Liver (tissue), 9 donors: ENCODE data around the gene SLC25A1. TPM values are rescaled to one million over a fixed set of nuclear protein-coding genes. Genes with fewer than 3 reads are reported as not detected.

Source experiments
- DNase-seq: peaks from one replicate; pipeline ENCODE4 v3.0.0-alpha.2; 2017; ENCODE audit warnings: low spot score
- H3K27ac ChIP-seq, 2 donors: one replicate each; pipeline ENCODE4 v1.7.0; 2013; ENCODE audit warnings: inconsistent platforms in 2 of 2, low read length in 2 of 2, control low read depth in 1 of 2, low read depth in 1 of 2, mild to moderate bottlenecking in 1 of 2
- H3K27me3 ChIP-seq, 4 donors: one replicate each; pipeline versions ENCODE4 v1.6.1 to v1.7.0; 2013; ENCODE audit warnings: low read length in 3 of 4, inconsistent platforms in 1 of 4, mild to moderate bottlenecking in 1 of 4, moderate library complexity in 1 of 4; ENCODE audit not compliant: control insufficient read depth in 4 of 4, insufficient read depth in 4 of 4
- H3K36me3 ChIP-seq, 4 donors: one replicate each; pipeline versions ENCODE4 v1.6.1 to v1.7.0; 2013; ENCODE audit warnings: low read length in 3 of 4, mild to moderate bottlenecking in 3 of 4, low read depth in 1 of 4, moderate library complexity in 1 of 4; ENCODE audit not compliant: control insufficient read depth in 4 of 4, insufficient read depth in 3 of 4
- H3K4me1 ChIP-seq, 4 donors: one replicate each; pipeline versions ENCODE4 v1.6.1 to v1.7.0; 2013; ENCODE audit warnings: low read length in 3 of 4, mild to moderate bottlenecking in 3 of 4, moderate library complexity in 1 of 4; ENCODE audit not compliant: control insufficient read depth in 4 of 4, insufficient read depth in 4 of 4
- H3K4me3 ChIP-seq, 3 donors: one replicate each; pipeline versions ENCODE4 v1.6.1 to v1.7.0; 2013; ENCODE audit warnings: low read length in 3 of 3, control low read depth in 1 of 3, low read depth in 1 of 3, mild to moderate bottlenecking in 1 of 3
- H3K9ac ChIP-seq, 2 donors: one replicate each; pipeline ENCODE4 v1.7.0; 2013; ENCODE audit warnings: low read length in 2 of 2, mild to moderate bottlenecking in 2 of 2, moderate library complexity in 2 of 2, control low read depth in 1 of 2, low read depth in 1 of 2
- H3K9me3 ChIP-seq, 4 donors: one replicate each; pipeline versions ENCODE4 v1.6.1 to v1.7.0; 2013; ENCODE audit warnings: low read length in 3 of 4; ENCODE audit not compliant: control insufficient read depth in 4 of 4
- ATF3 ChIP-seq: IDR thresholded peaks from 2 replicates; pipeline ENCODE4 v1.6.1; 2016; ENCODE audit warnings: antibody characterized with exemption
- EGR1 ChIP-seq, 2 donors: IDR thresholded peaks; 2 replicates each; pipeline ENCODE4 v1.6.1; 2016 to 2018; ENCODE audit warnings: antibody characterized with exemption in 2 of 2, low read depth in 2 of 2
- FOXA1 ChIP-seq: IDR thresholded peaks from 2 replicates; pipeline ENCODE4 v1.6.1; 2016; ENCODE audit warnings: antibody characterized with exemption
- FOXA2 ChIP-seq: IDR thresholded peaks from 2 replicates; pipeline ENCODE4 v1.6.1; 2016; ENCODE audit warnings: antibody characterized with exemption
- HNF4A ChIP-seq, 2 donors: conservative IDR thresholded peaks; 2 replicates each; pipeline ENCODE4 v1.6.1; 2016; ENCODE audit warnings: antibody characterized with exemption in 2 of 2, mild to moderate bottlenecking in 2 of 2
- HNF4G ChIP-seq: IDR thresholded peaks from 2 replicates; pipeline ENCODE4 v1.6.1; 2016; ENCODE audit warnings: antibody characterized with exemption
- MAX ChIP-seq: IDR thresholded peaks from 2 replicates; pipeline ENCODE4 v1.6.1; 2016; ENCODE audit warnings: antibody characterized with exemption
- NR2F2 ChIP-seq: IDR thresholded peaks from 2 replicates; pipeline ENCODE4 v1.6.1; 2016; ENCODE audit warnings: antibody characterized with exemption
- RXRA ChIP-seq, 2 donors: IDR thresholded peaks; 2 replicates each; pipeline ENCODE4 v1.6.1; 2017 to 2018; ENCODE audit warnings: antibody characterized with exemption in 2 of 2, mild to moderate bottlenecking in 1 of 2
- TAF1 ChIP-seq: conservative IDR thresholded peaks from 2 replicates; pipeline ENCODE4 v1.6.1; 2016; ENCODE audit warnings: antibody characterized with exemption, mild to moderate bottlenecking
- WGBS: extraction: QIAGEN DNeasy Blood & Tissue Kit; methylation state at CpG from one replicate; pipeline ENCODE4 v1.1.7; 2013; 5-methylcytosine and 5-hydroxymethylcytosine counted together
- polyA plus RNA-seq, 2 donors: library from polyadenylated mRNA; stranded (reverse) in 1 of 2; unstranded in 1 of 2; fragments of 200-250 nt in 1 of 2; fragments of >200 nt in 1 of 2; fragmentation: Nextera tagmentation in 1 of 2; extraction: Ambion mirVana in 1 of 2; gene quantifications; one replicate each; pipeline versions ENCODE4 v1.2.1 to v1.2.3, GENCODE V29; 2013 to 2015
- total RNA-seq, 2 donors: library from RNA; depleted of rRNA; stranded (reverse); fragments of >200 nt; gene quantifications; one replicate each; pipeline ENCODE4 v1.2.3, GENCODE V29; 2014
- TF ChIP-seq, protein P1 (sequence below): fragments of 150-350 bp; IDR thresholded peaks from 2 replicates; pipeline ENCODE4 v1.5.1; 2017; ENCODE audit warnings: improper control_type of control experiment, low read depth, low read length; ENCODE audit not compliant: missing input control
- TF ChIP-seq, protein P2 (sequence below): IDR thresholded peaks from 2 replicates; pipeline ENCODE4 v1.6.1; 2016; ENCODE audit warnings: antibody characterized with exemption
- donor health status: healthy.
- donor health status: healthy.
- donor health status: healthy.
- donor health status: healthy.
- donor health status: healthy.

SLC25A1 gene
- total and polyA plus RNA-seq, 4 donors = 59.5 to 78.3 (median 73.9) TPM

- no peaks in the 10 kb centered on the region for H3K27me3 ChIP-seq
- WGBS = 91% methylated on average over 11 of the region's 11 CpGs
- no peak overlapping the region for H3K4me3 ChIP-seq
- DNase-seq = no peak
- no peaks in the 10 kb centered on the region for H3K4me1 ChIP-seq
- no peak overlapping the region for H3K27ac ChIP-seq
- H3K36me3 ChIP-seq = peaks cover 3 to 10% (median 5%) of the 10 kb centered on the region in 4 donors
- TF ChIP-seq EGR1 (IDR thresholded peaks at IDR 0.05; ENCODE audit: low read depth in 2 of 2) (no peak), TAF1 (no peak), FOXA1 (no peak), ATF3 (no peak), MAX (no peak), HNF4G (no peak), HNF4A (conservative IDR thresholded peaks at IDR 0.05) (no peak)
- TF ChIP-seq, protein P1, sequence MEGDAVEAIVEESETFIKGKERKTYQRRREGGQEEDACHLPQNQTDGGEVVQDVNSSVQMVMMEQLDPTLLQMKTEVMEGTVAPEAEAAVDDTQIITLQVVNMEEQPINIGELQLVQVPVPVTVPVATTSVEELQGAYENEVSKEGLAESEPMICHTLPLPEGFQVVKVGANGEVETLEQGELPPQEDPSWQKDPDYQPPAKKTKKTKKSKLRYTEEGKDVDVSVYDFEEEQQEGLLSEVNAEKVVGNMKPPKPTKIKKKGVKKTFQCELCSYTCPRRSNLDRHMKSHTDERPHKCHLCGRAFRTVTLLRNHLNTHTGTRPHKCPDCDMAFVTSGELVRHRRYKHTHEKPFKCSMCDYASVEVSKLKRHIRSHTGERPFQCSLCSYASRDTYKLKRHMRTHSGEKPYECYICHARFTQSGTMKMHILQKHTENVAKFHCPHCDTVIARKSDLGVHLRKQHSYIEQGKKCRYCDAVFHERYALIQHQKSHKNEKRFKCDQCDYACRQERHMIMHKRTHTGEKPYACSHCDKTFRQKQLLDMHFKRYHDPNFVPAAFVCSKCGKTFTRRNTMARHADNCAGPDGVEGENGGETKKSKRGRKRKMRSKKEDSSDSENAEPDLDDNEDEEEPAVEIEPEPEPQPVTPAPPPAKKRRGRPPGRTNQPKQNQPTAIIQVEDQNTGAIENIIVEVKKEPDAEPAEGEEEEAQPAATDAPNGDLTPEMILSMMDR = no peak
- no peaks in the 10 kb centered on the region for H3K9me3 ChIP-seq
- H3K9ac ChIP-seq = no peak overlapping the region
Observed at GRCh38 chr22:19196841-19197612, 18.5 kb upstream of the SLC25A1 start.

- H3K36me3 ChIP-seq = peaks cover 3 to 10% (median 5%) of the 10 kb centered on the region in 4 donors
- no peaks in the 10 kb centered on the region for H3K9me3 ChIP-seq
- H3K4me3 ChIP-seq = no peak overlapping the region
- H3K9ac ChIP-seq = no peak overlapping the region
- H3K27ac ChIP-seq = no peak overlapping the region
- H3K27me3 ChIP-seq = no peaks in the 10 kb centered on the region
- TF ChIP-seq HNF4A (conservative IDR thresholded peaks at IDR 0.05) (no peak), FOXA2 (no peak), FOXA1 (no peak), RXRA (IDR thresholded peaks at IDR 0.05) (no peak), NR2F2 (no peak), TAF1 (no peak), ATF3 (no peak)
- TF ChIP-seq, protein P2, sequence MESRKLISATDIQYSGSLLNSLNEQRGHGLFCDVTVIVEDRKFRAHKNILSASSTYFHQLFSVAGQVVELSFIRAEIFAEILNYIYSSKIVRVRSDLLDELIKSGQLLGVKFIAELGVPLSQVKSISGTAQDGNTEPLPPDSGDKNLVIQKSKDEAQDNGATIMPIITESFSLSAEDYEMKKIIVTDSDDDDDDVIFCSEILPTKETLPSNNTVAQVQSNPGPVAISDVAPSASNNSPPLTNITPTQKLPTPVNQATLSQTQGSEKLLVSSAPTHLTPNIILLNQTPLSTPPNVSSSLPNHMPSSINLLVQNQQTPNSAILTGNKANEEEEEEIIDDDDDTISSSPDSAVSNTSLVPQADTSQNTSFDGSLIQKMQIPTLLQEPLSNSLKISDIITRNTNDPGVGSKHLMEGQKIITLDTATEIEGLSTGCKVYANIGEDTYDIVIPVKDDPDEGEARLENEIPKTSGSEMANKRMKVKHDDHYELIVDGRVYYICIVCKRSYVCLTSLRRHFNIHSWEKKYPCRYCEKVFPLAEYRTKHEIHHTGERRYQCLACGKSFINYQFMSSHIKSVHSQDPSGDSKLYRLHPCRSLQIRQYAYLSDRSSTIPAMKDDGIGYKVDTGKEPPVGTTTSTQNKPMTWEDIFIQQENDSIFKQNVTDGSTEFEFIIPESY = no peak
- no peaks in the 10 kb centered on the region for H3K4me1 ChIP-seq
- 90% methylated on average over 23 of the region's 23 CpGs for WGBS
- no peak for DNase-seq
Observed at GRCh38 chr22:19195796-19196731, 17.5 kb upstream of the SLC25A1 start.
